SK-N-MC (cell line): Measurements from ENCODE around the gene IFT172.

Source experiments
- EZH2 ChIP-seq: fragments of 200-600 bp; sonication (generic); IDR thresholded peaks from one replicate; pipeline ENCODE4 v1.6.1; 2017; ENCODE audit warnings: antibody characterized with exemption
- FOXP2 ChIP-seq: optimal IDR thresholded peaks from 2 replicates; pipeline ENCODE3; 2011; ENCODE audit warnings: mild to moderate bottlenecking, moderate library complexity; ENCODE audit not compliant: insufficient read depth; ENCODE audit errors: extremely low read length, control extremely low read depth

DNA sequence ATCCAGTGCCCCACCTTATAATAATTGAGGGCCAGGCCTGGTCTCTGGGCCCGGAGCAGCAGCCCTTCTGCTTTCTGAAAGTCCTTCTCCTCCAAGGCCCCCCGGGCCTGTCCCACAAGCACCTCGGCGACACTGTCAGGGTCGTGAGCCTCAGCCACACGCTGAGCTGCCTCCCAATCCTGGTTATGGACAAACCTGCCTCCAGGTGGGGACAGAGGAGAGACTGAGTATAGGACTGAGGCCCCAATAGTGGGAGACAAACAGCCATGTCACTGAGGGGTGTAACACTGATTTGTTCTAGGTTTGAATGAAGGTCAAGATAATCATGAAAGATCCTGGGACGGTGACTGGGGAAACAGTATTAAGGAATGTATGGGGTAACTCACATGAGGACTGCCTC lies 35.6 kb downstream of the IFT172 start:
- no peak for TF ChIP-seq FOXP2
- TF ChIP-seq EZH2: no peak
